Thoracic aorta (tissue), 2 donors: Measurements from ENCODE around the gene PKDREJ. TPM values are rescaled to one million over a fixed set of nuclear protein-coding genes. Genes with fewer than 3 reads are reported as not detected.
"Not testable (repeated sequence)": the region's sequence is repeated elsewhere in the genome, so short reads cannot be mapped to it uniquely, and the experiment has no call there.

Experiments
- ATAC-seq: fragments of 150-250 bp; one replicate; pipeline ENCODE4 v1.8.0; 2017; ENCODE audit warnings: low read depth; ENCODE audit not compliant: insufficient number of reproducible peaks, low FRiP score
- DNase-seq: peaks from one replicate; pipeline ENCODE4 v3.0.0-alpha.2; 2020; ENCODE audit warnings: low spot score
- H3K27ac ChIP-seq, 2 donors: fragments of 200-600 bp; sonication (generic); 1 replicate in 1 of 2; 2 replicates in 1 of 2; pipeline ENCODE4 v1.5.1; 2016; ENCODE audit warnings: mild to moderate bottlenecking in 2 of 2, moderate library complexity in 2 of 2
- H3K27me3 ChIP-seq: fragments of 200-600 bp; sonication (generic); replicated peaks from 2 replicates; pipeline ENCODE4 v1.6.0; 2016; ENCODE audit warnings: mild to moderate bottlenecking; ENCODE audit not compliant: insufficient read depth
- H3K36me3 ChIP-seq: fragments of 200-600 bp; sonication (generic); one replicate; pipeline ENCODE4 v1.5.1; 2016
- H3K4me1 ChIP-seq, 2 donors: fragments of 200-600 bp; sonication (generic); 1 replicate in 1 of 2; 2 replicates in 1 of 2; pipeline versions ENCODE4 v1.5.1 to v1.6.0; 2016; ENCODE audit warnings: low read depth in 2 of 2, mild to moderate bottlenecking in 1 of 2; ENCODE audit not compliant: control insufficient read depth in 1 of 2
- H3K4me3 ChIP-seq: fragments of 200-600 bp; sonication (generic); 2 replicates; pipeline ENCODE4 v1.5.1; 2016; ENCODE audit warnings: mild to moderate bottlenecking
- H3K9me3 ChIP-seq: fragments of 200-600 bp; sonication (generic); 2 replicates; pipeline ENCODE4 v1.5.1; 2016
- total RNA-seq, 2 donors: library from RNA; depleted of rRNA; stranded (reverse); fragments of >200 nt; gene quantifications; one replicate each; pipeline versions ENCODE4 v1.1.0 to v1.2.3, GENCODE V29; 2016
- TF ChIP-seq, protein P1 (sequence below): fragments of 200-600 bp; sonication (generic); IDR thresholded peaks from one replicate; pipeline ENCODE4 v1.5.1; 2019; ENCODE audit warnings: antibody characterized with exemption

The PKDREJ gene
- total RNA-seq, 2 donors from 2014 or later = under 0.01 TPM; not detected in 1

GRCh38 chr22:46269564-46269963, 6.4 kb upstream of the PKDREJ start:
- Histone ChIP-seq H3K27me3 (no peaks in the 10 kb centered on the region), H3K27ac (no peak overlapping the region), H3K4me1 (peaks cover 4 to 28% of the 10 kb centered on the region in 2 donors), H3K36me3 (peaks cover 30% of the 10 kb centered on the region), H3K9me3 (no peaks in the 10 kb centered on the region), H3K4me3 (no peak overlapping the region)
- ATAC-seq = no peak
- TF ChIP-seq, protein P1, sequence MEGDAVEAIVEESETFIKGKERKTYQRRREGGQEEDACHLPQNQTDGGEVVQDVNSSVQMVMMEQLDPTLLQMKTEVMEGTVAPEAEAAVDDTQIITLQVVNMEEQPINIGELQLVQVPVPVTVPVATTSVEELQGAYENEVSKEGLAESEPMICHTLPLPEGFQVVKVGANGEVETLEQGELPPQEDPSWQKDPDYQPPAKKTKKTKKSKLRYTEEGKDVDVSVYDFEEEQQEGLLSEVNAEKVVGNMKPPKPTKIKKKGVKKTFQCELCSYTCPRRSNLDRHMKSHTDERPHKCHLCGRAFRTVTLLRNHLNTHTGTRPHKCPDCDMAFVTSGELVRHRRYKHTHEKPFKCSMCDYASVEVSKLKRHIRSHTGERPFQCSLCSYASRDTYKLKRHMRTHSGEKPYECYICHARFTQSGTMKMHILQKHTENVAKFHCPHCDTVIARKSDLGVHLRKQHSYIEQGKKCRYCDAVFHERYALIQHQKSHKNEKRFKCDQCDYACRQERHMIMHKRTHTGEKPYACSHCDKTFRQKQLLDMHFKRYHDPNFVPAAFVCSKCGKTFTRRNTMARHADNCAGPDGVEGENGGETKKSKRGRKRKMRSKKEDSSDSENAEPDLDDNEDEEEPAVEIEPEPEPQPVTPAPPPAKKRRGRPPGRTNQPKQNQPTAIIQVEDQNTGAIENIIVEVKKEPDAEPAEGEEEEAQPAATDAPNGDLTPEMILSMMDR = no peak
- DNase-seq = no peak

GRCh38 chr22:46267431-46268279, 4.5 kb upstream of the PKDREJ start, which contains the start of gene TTC38:
Gene TTC38, plus strand, starts transcription at chr22:46268008. Its CDS starts 32 bp downstream, at chr22:46268040.
- Histone ChIP-seq H3K4me1 (peaks cover 7 to 28% of the 10 kb centered on the region in 2 donors), H3K27me3 (no peaks in the 10 kb centered on the region), H3K4me3 (peak within 1 kb of the TSS; percentile 78), H3K27ac (peak within 1 kb of the TSS; percentile 83 to 87), H3K9me3 (no peaks in the 10 kb centered on the region), H3K36me3 (peaks cover 10% of the 10 kb centered on the region)
- ATAC-seq (peak; percentile 86), DNase-seq (peak; percentile 64)
- TF ChIP-seq, protein P1 = no peak

DNA sequence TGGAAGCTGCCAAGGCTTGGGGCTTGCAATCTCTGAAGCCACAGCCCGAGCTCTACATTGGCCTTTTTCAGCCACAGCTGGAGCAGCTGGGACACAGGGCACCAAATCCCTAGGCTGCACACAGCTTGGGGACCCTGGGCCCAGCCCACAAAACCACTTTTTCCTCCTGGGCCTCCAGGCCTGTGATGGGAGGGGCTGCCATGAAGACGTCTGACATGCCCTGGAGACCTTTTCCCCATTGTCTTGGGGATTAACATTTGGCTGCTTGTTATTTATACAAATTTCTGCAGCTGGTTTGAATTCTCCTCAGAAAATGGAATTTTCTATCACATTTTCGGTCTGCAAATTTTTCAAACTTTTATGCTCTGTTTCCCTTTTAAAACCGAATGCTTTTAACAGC, 2.5 kb upstream of the PKDREJ start:
- H3K9me3 ChIP-seq, H3K27ac ChIP-seq, H3K27me3 ChIP-seq, DNase-seq, ATAC-seq, H3K4me3 ChIP-seq, H3K36me3 ChIP-seq: not testable (repeated sequence)
- H3K4me1 ChIP-seq = peaks cover 7 to 28% of the 10 kb centered on the region in 2 donors

GRCh38 chr22:46264520-46264919, 1.4 kb upstream of the PKDREJ start:
- H3K27me3 ChIP-seq, ATAC-seq, H3K36me3 ChIP-seq, H3K4me3 ChIP-seq, H3K9me3 ChIP-seq, DNase-seq, H3K27ac ChIP-seq: not testable (repeated sequence)
- H3K4me1 ChIP-seq = peaks cover 7 to 23% of the 10 kb centered on the region in 2 donors

- peaks cover 3 to 9% of the 10 kb centered on the region in 2 donors for H3K4me1 ChIP-seq
- peak overlapping the region; percentile 66 for H3K4me3 ChIP-seq
- DNase-seq = no peak
- TF ChIP-seq, protein P1 = no peak
- H3K36me3 ChIP-seq = no peaks in the 10 kb centered on the region
- no peak for ATAC-seq
- no peaks in the 10 kb centered on the region for H3K27me3 ChIP-seq
- H3K9me3 ChIP-seq = no peaks in the 10 kb centered on the region
- no peak overlapping the region for H3K27ac ChIP-seq
Measured at GRCh38 chr22:46262449-46263215, 511 bp downstream of the PKDREJ start.

DNA sequence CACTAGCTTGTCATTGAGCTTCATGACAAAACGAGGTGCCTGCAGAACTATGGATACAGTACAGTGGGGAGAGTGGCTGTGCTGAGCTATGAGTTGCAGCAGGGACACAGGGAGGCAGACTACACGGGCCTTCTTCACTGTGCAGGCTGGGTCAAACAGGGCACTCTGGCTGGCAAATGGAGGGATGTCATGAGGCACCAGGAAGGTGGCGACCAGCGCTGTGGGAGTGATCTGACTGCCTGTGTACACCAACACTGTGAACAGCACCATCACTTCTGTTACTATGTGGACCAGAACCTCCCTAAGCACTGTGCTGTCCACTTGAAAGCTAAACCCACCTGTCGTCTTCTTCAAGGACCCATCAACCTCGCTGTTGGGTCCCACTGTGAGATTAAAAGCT, 3.1 kb downstream of the PKDREJ start:
- DNase-seq (no peak), ATAC-seq (no peak)
- TF ChIP-seq, protein P1 = no peak

More for the DNA sequence above, 3.1 kb downstream of the PKDREJ start:
- H3K36me3 ChIP-seq = no peaks in the 10 kb centered on the region
- peaks cover 0 to 3% of the 10 kb centered on the region in 2 donors for H3K4me1 ChIP-seq
- no peaks in the 10 kb centered on the region for H3K9me3 ChIP-seq
- no peak overlapping the region for H3K27ac ChIP-seq
- H3K27me3 ChIP-seq = no peaks in the 10 kb centered on the region
- no peak overlapping the region for H3K4me3 ChIP-seq
